NCI-H2029 (cell line): ENCODE data around the gene TMX4.

Source experiments
- DNase-seq: peaks from one replicate; lab custom pipeline; 2025; lab: John Stamatoyannopoulos, UW

TMX4 gene

GRCh38 chr20:8018958-8019245 lies 659 bp downstream of the TMX4 start:
- peak; percentile 70 for DNase-seq

- no peak for DNase-seq
Observed at GRCh38 chr20:8012724-8013123, 6.8 kb downstream of the TMX4 start.

DNA sequence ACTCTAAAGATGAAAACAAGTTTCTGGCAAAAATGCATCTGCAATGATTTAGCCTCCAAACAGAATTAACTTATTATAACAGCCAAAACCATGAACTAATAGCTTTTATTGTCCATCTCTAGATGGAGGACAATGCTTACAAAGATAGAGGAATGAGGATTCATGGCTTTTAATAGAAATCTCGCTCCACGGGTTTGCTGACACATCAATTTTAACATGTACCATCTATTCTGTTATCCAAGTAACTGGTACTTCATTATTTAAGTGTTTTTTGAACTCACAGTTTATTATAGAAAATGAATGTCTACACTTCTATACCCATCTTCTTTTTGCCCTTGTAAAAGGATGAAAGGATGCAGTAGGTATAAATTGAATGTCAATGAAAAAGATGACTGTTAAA lies 10.8 kb downstream of the TMX4 start:
- no peak for DNase-seq

DNA sequence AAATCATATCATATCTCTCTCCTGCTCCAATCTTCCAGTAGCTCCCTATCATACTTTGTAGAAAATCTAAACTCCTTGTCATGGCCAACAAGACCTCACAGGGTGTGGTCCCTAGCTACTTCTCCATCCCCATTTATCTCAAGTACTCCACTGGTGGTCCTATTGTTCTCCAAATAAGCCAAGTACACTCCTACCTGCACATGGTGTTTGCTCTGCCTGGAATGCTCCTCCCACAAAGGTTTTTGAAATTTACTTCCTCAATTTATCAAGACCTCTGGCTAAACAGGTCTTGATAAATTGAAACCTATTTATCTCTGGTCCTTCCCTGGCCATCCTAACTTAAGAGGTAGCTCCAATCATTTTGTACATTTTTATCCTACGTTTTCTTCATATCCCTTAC lies 12.1 kb downstream of the TMX4 start:
- peak; percentile 80 for DNase-seq

- no peak for DNase-seq
Observed at GRCh38 chr20:8005575-8006366, 13.8 kb downstream of the TMX4 start.

- DNase-seq = peak; percentile 52
Observed at GRCh38 chr20:8005033-8005432, 14.5 kb downstream of the TMX4 start.

DNA sequence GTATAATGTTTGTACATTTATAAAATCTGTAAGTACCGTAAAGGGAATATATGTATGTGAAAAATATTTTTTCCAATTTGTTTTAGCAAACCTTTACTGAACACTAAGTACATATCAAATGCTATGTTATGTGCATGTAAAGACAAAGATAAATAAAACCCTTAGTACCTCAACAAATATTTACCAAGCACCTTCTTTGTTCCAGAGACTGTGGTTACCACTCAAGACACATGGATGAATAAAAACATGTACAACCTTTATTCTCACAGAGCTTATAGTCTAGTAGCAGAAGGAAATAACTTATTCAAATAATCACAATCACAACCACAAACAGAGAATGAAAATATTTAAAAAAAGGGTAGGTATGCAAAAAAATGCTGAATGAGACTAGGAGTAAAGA lies 17.5 kb downstream of the TMX4 start:
- DNase-seq = peak; percentile 44

DNA sequence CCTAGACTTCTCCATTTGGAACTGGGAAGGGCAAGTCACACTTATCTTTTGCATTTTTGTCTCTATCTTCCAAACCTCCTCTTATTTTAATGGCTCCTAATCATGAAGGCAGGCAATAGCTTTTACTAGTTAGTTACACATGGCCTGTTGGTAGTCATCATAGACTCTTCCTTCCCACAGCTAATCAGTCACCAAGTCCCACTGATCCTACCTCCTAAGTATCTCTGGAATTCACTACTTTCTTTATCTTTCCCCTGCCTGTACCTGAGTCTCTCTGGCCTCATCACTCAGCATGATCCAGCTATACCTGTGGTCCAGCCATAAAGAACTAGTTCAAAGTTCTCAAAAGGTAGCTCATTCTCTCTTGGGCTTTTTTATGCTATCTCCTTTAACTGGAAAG lies 18.8 kb downstream of the TMX4 start:
- DNase-seq = no peak

GRCh38 chr20:7996898-7997297 lies 22.7 kb downstream of the TMX4 start:
- no peak for DNase-seq

GRCh38 chr20:7994809-7995208 lies 24.8 kb downstream of the TMX4 start:
- DNase-seq = no peak

GRCh38 chr20:7993703-7994102 lies 25.9 kb downstream of the TMX4 start:
- DNase-seq = no peak

- DNase-seq = no peak
Observed at GRCh38 chr20:7993238-7993637, 26.3 kb downstream of the TMX4 start.

DNA sequence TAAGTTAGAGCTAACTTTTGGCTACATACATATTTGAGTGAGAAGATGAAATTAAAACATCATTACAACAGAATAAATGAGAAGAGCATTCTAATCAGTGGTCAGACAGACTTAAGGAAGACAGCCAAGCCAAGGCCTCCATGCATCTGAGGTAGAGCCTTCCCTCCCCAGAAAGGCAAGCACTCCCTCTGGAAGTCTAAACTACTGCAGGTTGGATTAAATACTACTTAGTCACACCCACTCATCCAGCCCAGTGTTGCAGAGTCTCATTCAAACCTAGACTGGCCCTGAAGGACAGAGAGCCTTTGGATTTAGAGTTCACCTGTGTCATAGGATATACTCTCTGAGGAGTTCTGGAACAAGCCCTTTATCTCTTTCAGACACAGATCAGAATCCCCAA lies 29.2 kb downstream of the TMX4 start:
- no peak for DNase-seq

DNA sequence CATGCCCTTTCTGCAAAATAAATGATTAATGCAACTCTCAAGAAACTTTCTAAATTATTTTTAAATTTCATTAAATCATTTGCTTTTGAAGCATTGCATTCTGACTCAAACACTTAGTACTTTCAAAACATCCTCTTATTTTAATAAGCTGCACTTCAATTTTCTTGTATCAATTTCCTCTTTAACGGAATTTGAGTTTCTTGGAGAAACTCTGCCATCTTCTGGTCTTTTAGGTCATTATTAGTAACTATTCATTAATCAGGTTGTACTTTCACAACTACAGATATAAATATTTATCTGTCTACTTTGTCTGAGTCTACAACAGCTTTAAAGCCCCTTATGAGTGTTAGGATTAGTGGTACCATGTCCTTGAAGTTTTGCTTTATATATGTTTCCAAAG lies 30.2 kb downstream of the TMX4 start:
- DNase-seq = no peak

DNA sequence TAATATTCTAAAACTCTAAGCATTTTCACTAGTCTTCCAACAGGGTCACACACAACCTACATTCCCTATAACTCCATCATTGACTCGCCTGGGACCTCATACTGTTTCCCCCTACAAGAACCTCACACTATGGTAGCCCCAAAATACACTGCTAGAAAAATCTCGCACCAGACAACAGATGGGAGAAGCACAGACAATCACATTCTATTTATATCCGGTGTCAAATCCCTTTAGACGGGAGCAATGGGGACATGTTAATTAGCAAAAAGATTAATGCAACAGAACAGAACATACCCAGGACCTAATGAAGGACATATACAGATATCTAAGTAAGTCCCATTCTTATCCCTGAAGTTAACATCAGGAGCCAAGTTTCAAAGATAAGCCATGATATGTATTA lies 33.6 kb downstream of the TMX4 start:
- no peak for DNase-seq

GRCh38 chr20:7984192-7984591 lies 35.4 kb downstream of the TMX4 start:
- no peak for DNase-seq

DNA sequence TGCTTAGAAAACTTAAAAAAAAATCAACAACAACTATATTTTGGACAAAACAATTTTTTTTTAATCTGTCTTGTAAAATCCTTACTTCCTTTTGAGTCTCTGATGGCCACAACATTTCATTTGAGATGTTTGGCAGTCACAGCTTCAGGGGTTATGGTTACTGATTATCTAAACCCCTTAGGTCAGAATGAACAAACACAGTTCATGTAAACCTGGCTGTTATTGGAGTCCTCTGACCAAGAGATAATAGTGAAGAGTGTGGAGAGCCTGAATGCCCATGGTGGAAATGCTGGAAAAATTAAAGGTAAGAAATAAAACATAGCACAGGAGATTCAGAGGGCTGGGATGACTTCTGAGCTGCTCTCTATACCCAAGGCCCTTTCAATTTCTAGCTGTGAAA lies 38.2 kb downstream of the TMX4 start:
- DNase-seq = no peak

DNA sequence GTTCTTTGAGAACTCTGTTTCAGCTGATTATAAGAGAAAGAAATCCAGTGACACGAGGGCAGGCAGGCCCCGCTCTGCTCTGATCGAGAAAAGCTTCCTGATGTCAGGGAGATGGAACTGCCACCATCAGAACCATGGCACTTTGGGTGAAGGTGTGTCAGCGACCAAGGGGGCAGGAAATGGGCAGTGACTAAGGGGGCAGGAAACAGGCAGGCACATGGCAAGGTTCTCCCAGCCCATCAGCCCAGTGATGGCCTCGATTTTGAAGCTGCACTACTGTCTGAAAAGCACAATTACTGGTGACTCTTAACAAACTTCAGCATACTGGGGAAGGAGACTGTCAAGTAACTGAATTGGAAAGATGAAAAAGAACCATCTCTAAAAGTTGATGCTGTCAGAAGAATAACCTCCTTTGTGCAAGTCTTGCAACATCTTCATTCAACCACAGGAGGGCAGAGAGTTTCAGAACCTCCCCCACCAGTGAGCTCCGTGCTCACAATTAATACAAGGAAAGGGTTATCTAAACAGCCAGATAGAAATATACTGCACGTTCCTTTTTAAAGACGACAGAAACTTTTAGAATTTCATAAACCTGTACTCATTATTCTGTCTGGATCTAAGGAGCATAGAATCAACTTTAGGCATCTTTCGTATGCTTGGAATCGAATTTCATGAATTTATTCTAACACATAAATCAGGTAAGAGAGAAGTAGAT lies 39.1 kb downstream of the TMX4 start:
- no peak for DNase-seq

- no peak for DNase-seq
Observed at GRCh38 chr20:7977709-7978108, 41.9 kb downstream of the TMX4 start.

GRCh38 chr20:7975851-7976414 lies 43.6 kb downstream of the TMX4 start:
- DNase-seq = no peak

DNA sequence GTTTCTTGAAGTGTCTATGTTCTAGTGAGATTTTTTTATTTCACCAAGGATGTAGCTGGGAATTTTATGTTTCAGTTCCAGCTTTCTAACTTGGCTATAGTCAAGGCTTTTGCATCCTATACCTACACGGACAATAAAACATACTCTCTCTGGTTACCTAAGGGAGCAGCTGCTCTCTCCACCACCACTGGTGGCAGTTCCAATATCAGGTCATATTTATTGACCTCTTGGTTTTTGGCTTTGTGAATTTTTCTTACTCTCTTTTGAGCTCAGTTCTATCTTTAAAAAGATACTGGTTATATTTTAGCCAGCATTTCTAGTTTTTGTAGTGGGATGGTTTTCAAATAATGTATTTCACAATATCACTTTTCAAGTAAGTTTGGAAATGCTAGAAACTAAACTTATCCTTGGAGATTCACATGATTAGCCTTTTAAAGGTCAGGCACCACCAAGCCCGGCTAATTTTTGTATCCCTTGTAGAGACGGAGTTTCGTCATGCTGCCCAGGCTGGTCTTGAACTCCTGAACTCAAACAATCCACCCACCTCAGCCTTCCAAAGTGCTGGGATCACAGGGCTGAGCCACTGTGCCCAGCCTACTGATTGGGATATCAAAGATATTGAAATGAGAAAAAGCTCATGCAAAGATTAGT lies 44.7 kb downstream of the TMX4 start:
- DNase-seq = no peak

DNA sequence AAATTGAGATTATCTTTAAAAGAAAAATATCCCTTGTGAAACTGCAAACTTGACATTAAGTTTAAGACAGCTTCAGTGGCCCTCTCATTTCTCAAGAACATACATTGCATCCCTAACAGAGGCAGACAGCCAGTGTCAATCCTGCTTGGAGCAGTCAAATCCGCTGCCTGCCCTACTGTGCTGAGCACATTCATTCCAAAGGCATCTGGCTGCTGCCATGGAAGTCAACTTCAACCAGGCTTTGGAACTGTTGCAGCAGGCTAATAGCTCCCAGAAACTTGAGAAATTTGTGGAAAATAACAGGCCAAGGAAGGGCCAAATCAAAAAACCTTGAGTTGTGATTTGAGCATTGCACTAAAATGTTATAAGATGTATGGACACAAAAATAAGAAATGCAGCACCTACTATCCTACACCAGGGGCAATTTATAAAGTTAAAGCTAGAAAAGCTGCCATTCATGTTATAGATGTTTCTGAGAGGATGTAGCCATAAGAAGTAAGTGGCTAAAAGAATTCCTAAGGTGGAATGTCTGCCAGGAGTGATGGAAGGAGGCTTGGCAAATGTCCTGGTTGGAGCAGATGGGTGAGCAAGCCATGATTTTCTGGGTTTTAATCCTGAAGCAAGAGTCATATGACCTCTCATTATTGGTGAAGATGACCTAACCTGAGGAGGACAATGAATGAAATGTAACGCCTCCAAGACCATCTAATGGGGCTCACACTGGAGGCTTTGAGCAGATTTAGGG lies 47.9 kb downstream of the TMX4 start:
- no peak for DNase-seq
